SW480 (cell line): ENCODE results near the gene SPATS2L.

Experiments
- DNase-seq: peaks from one replicate; pipeline ENCODE4 v3.0.0-alpha.2; 2016; ENCODE audit warnings: low spot score

SPATS2L gene

DNA sequence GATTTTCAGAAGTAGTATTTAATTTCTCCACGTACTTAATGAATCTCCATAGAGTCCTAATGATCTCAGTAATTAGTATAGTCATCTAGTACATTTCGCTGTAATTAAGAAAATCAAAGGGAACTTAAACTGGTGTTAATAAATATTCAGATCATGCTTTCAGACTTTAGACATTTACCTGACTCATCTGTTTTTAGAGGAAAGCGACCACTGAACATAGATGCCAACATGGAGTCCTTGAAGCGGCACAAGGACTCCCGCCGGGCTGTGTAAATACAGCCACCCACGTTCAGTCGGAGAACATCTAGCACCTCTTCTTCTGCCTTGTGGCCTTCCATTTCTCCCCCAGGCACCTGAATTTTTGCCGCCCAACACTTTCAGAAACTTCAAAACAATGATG is 200.2 kb downstream of the SPATS2L start:
- no peak for DNase-seq

- DNase-seq = no peak
Observed at GRCh38 chr2:200507179-200507578, 200.7 kb downstream of the SPATS2L start.

DNA sequence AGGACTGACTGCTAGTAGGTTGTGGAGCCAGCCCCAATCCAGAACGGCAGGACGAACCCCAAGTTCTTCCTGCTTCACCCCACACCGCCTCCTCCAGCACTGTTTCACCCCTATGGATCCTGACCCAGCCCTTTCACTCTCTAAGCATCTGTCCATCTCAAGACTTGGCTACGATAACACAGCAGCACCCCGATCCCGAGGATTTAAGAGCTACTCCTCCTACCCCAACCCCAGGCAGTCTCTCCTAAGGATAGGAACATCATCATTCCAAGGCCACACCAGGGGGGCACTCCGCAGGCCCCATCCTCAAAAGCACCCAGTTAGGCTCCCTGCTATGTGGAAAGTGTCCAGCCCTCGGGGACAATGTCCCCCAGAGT is 202.7 kb downstream of the SPATS2L start:
- no peak for DNase-seq

GRCh38 chr2:200509612-200510433 is 203.3 kb downstream of the SPATS2L start, which contains the start of gene KCTD18:
Gene KCTD18, minus strand, starts transcription at chr2:200510068. Its CDS starts 3,052 bp downstream, at chr2:200507016.
- peak; percentile 78 for DNase-seq

GRCh38 chr2:200515155-200515554 is 208.7 kb downstream of the SPATS2L start:
- DNase-seq = no peak

DNA sequence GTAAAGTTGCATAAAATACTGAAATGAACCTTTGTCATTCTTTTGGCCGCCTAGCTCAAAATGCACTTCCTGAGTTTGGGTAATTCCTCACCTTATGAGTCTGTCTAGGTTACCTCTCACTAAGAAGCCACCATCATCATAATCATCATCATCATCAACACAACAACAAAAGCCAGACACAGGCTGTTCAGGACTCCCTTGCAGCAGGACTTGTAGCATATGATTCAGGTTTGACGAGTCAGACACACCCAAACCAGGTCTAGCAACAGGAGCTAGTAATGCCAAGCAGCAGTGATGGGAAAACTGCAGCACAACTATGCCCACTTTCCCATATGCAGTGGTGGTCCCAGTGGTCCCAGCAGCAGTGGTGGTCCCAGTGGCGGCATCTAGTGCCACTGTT is 216.7 kb downstream of the SPATS2L start:
- no peak for DNase-seq

- DNase-seq = no peak
Observed at GRCh38 chr2:200523604-200524003, 217.1 kb downstream of the SPATS2L start.

DNA sequence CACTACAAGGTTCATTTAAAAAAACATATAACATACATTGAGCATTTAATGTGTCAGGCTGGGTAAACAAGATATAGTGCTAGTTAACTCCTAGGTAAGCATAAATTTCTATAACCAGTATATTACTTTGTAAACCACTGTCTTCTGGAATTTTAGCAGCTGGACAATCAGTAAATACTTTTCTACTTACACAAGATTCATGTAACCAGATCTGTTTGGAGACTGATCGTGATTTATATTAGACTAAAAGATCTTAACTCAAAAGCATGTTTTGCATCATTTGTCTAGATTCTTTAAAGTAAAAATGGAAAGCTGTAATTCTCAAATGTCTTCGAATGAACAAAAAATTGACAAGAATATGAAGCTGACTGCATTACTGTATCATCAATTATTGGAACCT is 218.6 kb downstream of the SPATS2L start:
- no peak for DNase-seq

GRCh38 chr2:200525551-200525881 is 219.0 kb downstream of the SPATS2L start:
- no peak for DNase-seq

- DNase-seq = peak; percentile 95
Observed at GRCh38 chr2:200525882-200526651, 219.6 kb downstream of the SPATS2L start, which contains the start of gene SGO2. Gene SGO2, plus strand, starts transcription at chr2:200526207. Its CDS starts 6,769 bp downstream, at chr2:200532976.

DNA sequence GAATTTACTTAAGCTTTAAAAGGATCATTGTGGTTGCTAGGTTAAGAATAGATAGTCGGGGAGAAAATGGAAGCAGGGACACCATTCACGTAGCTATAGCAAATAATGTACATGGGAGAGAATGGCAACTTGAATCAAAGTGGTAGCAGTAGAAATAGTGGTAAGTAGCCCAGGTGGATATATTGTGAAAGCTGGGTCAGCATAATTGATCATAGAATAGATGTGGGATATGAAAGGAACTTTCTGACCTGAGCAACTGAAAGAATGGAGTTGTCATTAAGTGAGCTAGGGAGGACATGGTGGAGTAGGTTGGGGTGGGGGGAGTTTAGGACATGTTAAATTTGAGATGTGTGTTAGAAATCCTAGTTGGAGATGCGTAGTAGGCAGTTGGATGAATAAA is 221.7 kb downstream of the SPATS2L start:
- no peak for DNase-seq
